Thoracic aorta (tissue), 2 donors: ENCODE measurements around the gene ITPR3. TPM values are rescaled to one million over a fixed set of nuclear protein-coding genes. Genes with fewer than 3 reads are reported as not detected.

Experiments used
- ATAC-seq: fragments of 150-250 bp; one replicate; pipeline ENCODE4 v1.8.0; 2017; ENCODE audit warnings: low read depth; ENCODE audit not compliant: insufficient number of reproducible peaks, low FRiP score
- DNase-seq: peaks from one replicate; pipeline ENCODE4 v3.0.0-alpha.2; 2020; ENCODE audit warnings: low spot score
- H3K27ac ChIP-seq, 2 donors: fragments of 200-600 bp; sonication (generic); 1 replicate in 1 of 2; 2 replicates in 1 of 2; pipeline ENCODE4 v1.5.1; 2016; ENCODE audit warnings: mild to moderate bottlenecking in 2 of 2, moderate library complexity in 2 of 2
- H3K27me3 ChIP-seq: fragments of 200-600 bp; sonication (generic); replicated peaks from 2 replicates; pipeline ENCODE4 v1.6.0; 2016; ENCODE audit warnings: mild to moderate bottlenecking; ENCODE audit not compliant: insufficient read depth
- H3K36me3 ChIP-seq: fragments of 200-600 bp; sonication (generic); one replicate; pipeline ENCODE4 v1.5.1; 2016
- H3K4me1 ChIP-seq, 2 donors: fragments of 200-600 bp; sonication (generic); 1 replicate in 1 of 2; 2 replicates in 1 of 2; pipeline versions ENCODE4 v1.5.1 to v1.6.0; 2016; ENCODE audit warnings: low read depth in 2 of 2, mild to moderate bottlenecking in 1 of 2; ENCODE audit not compliant: control insufficient read depth in 1 of 2
- H3K4me3 ChIP-seq: fragments of 200-600 bp; sonication (generic); 2 replicates; pipeline ENCODE4 v1.5.1; 2016; ENCODE audit warnings: mild to moderate bottlenecking
- H3K9me3 ChIP-seq: fragments of 200-600 bp; sonication (generic); 2 replicates; pipeline ENCODE4 v1.5.1; 2016
- total RNA-seq, 2 donors: library from RNA; depleted of rRNA; stranded (reverse); fragments of >200 nt; gene quantifications; one replicate each; pipeline versions ENCODE4 v1.1.0 to v1.2.3, GENCODE V29; 2016
- TF ChIP-seq, protein P1 (sequence below): fragments of 200-600 bp; sonication (generic); IDR thresholded peaks from one replicate; pipeline ENCODE4 v1.5.1; 2019; ENCODE audit warnings: antibody characterized with exemption

The ITPR3 gene
- total RNA-seq, 2 donors from 2014 or later, result 15.2 to 21.2 TPM

DNA sequence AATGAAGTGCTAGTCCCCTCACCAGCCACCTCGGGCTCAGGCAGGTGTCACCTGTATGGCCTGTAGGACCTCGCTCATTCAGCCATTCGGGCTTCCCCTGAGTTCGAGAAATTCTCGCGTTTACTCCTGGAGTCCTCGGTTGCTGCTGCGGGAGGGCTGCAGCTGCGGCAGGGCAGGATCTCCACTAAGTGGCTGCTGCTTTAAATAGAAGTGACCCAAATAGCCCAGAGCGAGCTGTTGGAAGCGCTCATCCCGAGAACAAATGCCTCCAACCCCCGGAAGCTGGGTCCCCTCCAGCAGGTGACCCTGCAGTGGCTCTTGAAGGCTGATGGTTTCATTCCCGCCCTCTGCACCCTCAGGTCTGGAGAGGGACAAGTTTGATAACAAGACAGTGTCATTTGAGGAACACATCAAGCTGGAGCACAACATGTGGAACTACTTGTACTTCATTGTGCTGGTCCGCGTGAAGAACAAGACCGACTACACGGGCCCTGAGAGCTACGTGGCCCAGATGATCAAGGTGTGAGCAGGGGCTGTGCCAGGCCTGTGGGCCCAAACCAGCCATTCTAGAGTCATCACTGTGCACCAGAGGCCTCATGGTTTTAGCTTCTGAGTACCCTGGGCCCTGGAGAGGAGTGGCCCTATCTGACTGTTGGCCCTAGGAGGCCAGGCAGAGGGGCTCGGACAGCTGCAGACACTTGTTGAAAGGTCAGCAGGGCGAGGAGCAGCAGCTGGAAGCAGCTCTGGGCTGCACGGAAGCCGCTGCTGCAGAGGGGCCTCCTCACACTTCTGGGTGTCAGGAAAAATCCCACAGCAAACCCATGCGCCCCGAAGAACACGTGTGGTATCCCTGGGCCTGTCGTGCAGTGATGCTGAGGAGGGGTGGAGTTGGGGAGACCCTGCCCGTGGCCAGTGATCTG lies 72.3 kb downstream of the ITPR3 start:
- TF ChIP-seq, protein P1, sequence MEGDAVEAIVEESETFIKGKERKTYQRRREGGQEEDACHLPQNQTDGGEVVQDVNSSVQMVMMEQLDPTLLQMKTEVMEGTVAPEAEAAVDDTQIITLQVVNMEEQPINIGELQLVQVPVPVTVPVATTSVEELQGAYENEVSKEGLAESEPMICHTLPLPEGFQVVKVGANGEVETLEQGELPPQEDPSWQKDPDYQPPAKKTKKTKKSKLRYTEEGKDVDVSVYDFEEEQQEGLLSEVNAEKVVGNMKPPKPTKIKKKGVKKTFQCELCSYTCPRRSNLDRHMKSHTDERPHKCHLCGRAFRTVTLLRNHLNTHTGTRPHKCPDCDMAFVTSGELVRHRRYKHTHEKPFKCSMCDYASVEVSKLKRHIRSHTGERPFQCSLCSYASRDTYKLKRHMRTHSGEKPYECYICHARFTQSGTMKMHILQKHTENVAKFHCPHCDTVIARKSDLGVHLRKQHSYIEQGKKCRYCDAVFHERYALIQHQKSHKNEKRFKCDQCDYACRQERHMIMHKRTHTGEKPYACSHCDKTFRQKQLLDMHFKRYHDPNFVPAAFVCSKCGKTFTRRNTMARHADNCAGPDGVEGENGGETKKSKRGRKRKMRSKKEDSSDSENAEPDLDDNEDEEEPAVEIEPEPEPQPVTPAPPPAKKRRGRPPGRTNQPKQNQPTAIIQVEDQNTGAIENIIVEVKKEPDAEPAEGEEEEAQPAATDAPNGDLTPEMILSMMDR, result no peak
- Histone ChIP-seq H3K36me3 (peaks cover 2% of the 10 kb centered on the region), H3K27ac (no peak overlapping the region), H3K9me3 (no peaks in the 10 kb centered on the region), H3K4me3 (no peak overlapping the region), H3K4me1 (peaks cover 4 to 14% of the 10 kb centered on the region in 2 donors), H3K27me3 (no peaks in the 10 kb centered on the region)
- ATAC-seq, result no peak
- no peak for DNase-seq

- Histone ChIP-seq H3K9me3 (no peaks in the 10 kb centered on the region), H3K27me3 (no peaks in the 10 kb centered on the region), H3K27ac (no peak overlapping the region), H3K4me1 (peaks cover 4 to 14% of the 10 kb centered on the region in 2 donors), H3K36me3 (peaks cover 5% of the 10 kb centered on the region), H3K4me3 (no peak overlapping the region)
- ATAC-seq (no peak), DNase-seq (no peak)
- TF ChIP-seq, protein P1, result no peak
Observed at GRCh38 chr6:33694401-33694931, 73.3 kb downstream of the ITPR3 start.

DNA sequence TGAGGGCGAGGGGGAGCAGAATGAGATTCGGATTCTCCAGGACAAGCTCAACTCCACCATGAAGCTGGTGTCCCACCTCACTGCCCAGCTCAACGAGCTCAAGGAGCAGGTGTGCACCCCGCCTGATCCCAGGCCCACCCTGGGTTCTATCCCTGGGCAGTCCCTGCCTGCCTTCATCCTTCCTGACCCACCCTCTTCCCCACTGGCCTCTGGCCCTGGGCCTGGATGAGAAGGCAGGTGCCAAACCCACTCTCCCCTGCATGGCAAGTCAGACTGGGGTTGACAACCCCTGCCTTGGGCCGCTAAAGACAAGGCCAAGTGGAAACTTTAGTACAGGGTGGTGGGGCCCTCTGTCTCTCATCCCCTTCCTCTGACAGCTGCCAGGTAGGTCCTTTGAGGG lies 73.9 kb downstream of the ITPR3 start:
- TF ChIP-seq, protein P1, result no peak
- ATAC-seq, result no peak
- peaks cover 5% of the 10 kb centered on the region for H3K36me3 ChIP-seq

DNA sequence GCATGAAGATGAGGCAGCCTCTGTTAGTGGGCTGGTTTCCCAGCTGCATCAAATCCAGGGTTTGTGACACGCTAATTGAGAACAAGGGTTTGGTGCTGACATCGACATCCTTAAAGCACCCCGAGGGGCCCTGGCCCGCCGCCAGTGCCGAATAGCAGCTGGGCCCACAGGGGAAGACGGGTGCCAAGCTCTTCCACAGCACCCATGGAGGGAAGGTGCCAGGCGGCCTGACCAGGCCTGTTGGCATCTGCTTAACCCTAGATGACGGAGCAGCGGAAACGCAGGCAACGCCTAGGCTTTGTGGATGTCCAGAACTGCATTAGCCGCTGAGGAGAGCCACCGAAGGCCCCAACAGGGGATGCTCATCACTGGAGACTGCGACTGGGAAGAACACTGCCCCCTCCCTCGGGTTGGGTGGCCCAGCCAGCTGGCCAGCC lies 74.3 kb downstream of the ITPR3 start:
- Histone ChIP-seq H3K9me3 (no peaks in the 10 kb centered on the region), H3K4me1 (peaks cover 4 to 14% of the 10 kb centered on the region in 2 donors), H3K27me3 (no peaks in the 10 kb centered on the region), H3K27ac (no peak overlapping the region), H3K36me3 (peaks cover 5% of the 10 kb centered on the region), H3K4me3 (no peak overlapping the region)
- no peak for DNase-seq
- TF ChIP-seq, protein P1, result no peak
- ATAC-seq, result no peak

More for the DNA sequence above, 73.9 kb downstream of the ITPR3 start:
- H3K4me1 ChIP-seq, result peaks cover 4 to 14% of the 10 kb centered on the region in 2 donors
- H3K9me3 ChIP-seq, result no peaks in the 10 kb centered on the region
- H3K4me3 ChIP-seq, result no peak overlapping the region
- no peak for DNase-seq
- no peaks in the 10 kb centered on the region for H3K27me3 ChIP-seq
- no peak overlapping the region for H3K27ac ChIP-seq

- ATAC-seq (no peak), DNase-seq (no peak)
- Histone ChIP-seq H3K27me3 (no peaks in the 10 kb centered on the region), H3K36me3 (peaks cover 5% of the 10 kb centered on the region), H3K9me3 (no peaks in the 10 kb centered on the region), H3K4me3 (no peak overlapping the region), H3K4me1 (peaks cover 4 to 14% of the 10 kb centered on the region in 2 donors), H3K27ac (no peak overlapping the region)
- TF ChIP-seq, protein P1, result no peak
Observed at GRCh38 chr6:33696076-33696475, 75.0 kb downstream of the ITPR3 start.
